Activated naive CD4-positive, alpha-beta T cell treated with Interleukin-2 at 50 U/mL for 16 hours (primary cell): Measurements from ENCODE around the gene NSUN3.
"Not testable (repeated sequence)": the region's sequence is repeated elsewhere in the genome, so short reads cannot be mapped to it uniquely, and the experiment has no call there.

ENCODE experiments used
- DNase-seq: peaks from one replicate; pipeline ENCODE4 v3.0.0-alpha.2; 2020

Gene NSUN3

DNA sequence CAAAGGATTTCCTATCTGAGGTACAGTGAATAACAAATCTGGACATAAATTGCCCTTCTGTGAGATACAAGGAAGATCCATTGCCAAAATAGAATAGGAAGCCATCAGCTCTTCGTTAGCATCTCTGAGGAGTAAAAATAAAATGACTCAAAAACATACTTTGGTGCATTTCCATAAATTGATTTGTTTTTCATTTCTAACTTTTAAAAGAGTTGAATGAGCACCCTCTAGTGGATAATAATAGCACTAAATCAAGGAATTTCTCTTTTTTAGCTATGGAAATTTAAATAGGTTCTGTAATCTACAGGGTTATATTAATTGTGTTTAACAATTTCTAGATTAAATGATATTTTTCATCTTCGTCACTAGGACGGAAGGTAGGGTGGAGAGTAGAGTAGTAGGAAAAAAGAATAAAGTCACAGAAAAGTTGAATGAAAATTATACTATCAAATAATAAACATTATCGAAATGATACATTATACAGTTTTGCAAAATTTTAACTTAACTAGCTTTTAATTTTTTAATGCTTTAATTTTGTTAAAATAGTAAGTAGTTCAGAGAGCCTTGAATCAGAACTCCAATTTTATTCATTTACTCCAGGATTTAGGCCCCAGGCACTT lies 6.4 kb downstream of the NSUN3 start:
- no peak for DNase-seq

DNA sequence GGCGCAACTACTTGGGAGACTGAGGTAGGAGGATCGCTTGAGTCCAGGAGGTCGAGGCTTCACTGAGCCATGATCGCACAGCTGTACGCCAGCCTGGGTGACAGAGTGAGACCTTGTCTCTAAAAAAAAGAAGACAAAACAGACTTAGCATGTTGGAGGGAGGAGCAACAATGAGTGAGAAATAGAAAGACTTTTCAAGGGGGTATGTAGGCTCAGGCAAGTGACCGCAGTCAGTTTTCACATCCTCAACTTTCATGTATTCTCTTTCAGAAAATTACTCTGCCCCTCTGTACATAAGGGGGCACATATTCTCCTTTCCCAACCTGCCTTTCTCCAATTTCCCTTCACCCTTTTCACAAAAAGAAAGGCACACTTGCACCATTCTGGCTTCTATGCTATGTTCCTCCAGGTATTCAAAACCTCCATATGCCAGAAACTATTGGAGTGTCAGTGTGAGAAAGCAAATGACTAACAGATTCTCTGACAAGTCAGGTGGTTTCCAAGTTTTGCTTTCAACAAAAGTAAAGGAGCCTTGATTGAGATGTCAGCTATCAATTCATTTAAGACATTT lies 7.6 kb downstream of the NSUN3 start:
- DNase-seq, result no peak

DNA sequence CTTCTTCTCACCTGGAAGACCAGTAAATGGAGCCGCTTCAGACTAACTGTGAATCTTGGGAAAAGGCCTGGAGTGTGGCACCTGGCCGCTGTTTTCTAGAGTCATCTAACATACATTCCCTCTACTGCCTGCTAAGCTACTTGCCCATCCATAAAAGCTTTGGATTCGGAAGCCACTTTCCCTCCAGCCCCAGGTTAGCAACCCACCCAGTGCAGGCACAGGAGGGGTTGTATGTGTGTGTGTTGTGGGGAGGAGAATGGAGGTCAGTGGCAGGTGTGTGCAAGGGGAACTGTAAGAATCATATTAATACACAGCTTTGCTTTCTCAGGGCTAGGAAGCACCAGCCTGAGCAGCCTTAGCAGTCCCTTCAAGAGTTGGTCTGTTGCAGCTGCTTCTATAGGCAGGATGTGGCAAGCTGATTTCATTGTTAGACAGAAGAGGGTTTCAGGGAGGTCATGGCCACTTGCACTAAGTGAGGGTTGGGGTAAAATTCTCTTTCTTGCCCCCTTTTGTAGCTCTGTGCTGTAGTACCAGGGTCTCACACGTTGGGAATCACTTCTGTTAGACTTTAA lies 8.9 kb downstream of the NSUN3 start:
- DNase-seq, result no peak

DNA sequence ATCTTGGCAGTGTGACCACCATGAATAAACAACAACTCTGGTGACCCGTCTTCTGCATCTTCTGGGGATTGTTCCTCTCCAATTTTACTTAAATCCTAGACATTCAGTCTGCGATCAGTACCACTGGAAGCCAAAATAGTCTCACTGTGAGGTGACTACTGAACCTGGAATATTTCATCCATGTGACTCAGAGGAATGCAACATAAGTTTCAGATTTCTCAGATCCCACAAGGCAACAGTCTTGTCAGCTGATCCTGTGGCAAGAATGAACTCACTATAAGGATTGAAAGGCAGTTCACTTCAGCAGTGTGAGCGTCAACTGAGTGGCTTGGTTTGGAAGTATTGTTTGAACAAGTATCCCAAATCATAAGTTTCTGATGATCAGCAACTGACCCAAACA lies 13.2 kb downstream of the NSUN3 start:
- no peak for DNase-seq

DNA sequence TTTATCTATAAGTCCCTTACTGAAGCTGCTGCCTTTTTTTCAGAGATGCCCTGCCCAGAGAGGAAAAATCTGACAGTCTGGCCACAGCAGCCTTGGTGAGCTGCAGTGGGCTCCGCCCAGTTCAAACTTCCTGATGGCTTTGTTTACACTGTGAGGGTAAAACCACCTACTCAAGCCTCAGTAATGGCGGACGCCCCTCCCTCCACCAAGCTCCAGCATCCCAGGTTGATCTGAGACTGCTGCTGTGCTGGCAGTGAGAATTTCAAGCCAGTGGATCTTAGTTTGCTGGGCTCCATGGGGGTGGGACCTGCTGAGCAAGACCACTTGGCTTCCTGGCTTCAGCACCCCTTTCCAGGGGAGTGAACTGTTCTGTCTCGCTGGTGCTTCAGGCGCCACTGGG lies 17.7 kb downstream of the NSUN3 start:
- not testable (repeated sequence) for DNase-seq

DNA sequence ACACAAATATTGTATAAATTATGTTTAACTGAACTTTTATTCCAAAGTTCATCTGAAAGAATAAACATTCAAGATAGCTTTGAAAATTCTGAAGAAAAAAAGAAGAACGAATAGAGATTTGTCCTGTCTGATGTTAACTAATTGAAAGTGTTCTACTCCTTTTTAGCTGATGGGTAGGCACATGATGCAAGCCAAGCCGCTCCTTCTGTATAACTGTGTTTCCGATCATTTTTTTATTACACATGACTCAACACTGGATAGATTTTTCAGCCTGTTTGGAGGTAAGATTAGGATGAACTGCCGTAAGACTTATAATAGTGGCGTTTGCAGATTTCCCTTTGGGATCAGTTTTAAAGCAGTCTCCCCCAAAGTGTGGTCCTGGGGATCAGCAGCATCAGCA lies 19.0 kb downstream of the NSUN3 start:
- no peak for DNase-seq

DNA sequence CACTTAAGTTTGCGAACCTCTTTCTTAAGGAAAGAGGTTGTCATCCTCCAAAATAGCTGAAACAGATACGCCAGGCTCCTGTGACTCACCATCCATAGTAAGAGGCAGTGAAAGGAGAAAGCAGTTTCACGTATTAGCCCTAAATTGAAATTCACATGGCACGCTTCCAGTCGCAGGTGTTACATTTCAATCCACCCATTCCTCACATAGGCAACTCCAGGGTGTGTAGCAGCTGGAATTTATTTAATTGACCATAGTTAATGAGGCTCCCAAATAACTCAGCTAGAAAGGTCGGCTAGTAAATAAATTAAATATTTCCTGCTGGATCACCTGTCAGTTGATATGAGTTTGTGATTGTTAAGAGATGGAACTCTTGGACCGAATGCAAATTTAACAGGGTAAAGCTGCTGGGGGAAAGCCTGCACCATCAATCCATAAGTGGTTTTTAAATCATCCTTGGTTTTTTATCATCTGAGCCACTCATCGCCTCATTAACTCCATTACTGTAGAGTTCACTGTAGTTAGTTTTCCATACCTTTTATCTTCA lies 19.6 kb downstream of the NSUN3 start:
- DNase-seq, result no peak

DNA sequence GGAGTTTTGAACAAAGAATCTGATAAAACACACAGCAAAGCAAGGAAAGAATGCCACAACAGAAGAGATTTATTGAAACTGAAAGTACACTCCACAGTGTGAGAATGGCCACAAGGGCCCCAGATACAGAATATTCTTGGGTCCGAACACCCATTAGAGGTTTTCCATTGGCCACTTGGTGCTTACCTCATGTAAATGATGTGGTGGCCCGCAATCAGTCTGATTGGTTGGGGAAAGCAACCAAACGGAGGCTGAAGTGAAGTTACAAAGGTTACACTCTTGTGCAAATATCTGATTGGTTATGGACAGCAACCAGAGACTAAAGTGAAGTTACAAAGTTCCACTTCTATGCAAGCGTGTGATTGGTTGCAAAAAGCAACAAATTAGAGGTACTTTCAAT lies 20.4 kb downstream of the NSUN3 start:
- no peak for DNase-seq

DNA sequence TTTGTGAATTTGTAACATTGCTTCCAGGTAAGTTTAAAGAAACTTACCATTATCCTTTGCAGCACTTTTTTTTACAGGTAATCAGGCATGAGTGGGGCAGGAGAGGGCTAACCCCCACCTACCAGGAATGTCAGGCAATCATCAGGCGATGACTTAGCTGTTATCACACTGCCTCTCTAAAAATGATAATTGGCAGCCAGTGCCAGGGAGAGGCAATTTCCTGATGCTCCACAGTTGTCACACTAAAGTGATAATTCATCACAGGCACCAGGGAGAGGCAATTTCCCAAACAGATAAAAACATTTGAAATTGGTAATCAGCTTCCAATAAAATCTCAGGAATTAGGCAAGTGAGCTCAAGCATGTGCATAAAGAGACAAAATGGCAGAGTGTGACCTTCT lies 26.3 kb downstream of the NSUN3 start:
- DNase-seq, result no peak

DNA sequence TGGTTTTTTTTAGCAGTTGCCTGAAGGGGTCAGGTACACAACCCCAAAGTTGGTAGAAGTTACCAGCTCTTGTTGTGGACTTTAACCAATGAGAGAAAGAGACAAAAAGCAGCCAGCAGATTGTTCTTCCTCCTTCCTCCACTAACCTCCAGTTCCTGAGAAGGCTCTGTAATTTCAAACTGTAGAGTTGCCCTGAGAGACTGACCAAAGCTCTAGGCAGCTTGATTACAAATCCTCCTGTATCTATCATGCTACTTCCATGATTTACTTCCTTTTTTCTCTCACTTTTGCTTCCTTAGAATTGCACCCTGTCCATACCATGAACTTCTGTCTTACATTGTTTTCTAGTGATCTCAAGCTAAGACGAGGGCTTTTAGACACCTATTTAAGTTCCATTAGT lies 29.2 kb downstream of the NSUN3 start:
- no peak for DNase-seq

DNA sequence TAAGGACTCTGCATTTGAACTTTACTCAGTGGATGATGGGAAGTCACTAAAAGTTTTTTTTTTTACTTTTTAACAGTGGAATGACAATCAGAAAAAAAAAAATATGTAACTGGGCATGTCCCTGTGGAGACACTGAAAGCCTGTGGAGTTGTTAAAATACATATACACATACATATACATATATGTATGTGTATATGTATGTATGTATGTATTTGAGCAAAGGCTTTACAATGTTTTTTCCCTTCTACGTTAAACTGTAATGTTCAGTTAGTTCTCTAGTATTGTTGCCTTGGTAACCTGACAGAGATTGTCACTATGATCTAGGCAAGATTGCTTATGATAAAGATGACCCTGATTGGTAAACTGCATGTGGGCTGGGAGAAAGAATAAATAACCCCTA lies 30.3 kb downstream of the NSUN3 start:
- no peak for DNase-seq

DNA sequence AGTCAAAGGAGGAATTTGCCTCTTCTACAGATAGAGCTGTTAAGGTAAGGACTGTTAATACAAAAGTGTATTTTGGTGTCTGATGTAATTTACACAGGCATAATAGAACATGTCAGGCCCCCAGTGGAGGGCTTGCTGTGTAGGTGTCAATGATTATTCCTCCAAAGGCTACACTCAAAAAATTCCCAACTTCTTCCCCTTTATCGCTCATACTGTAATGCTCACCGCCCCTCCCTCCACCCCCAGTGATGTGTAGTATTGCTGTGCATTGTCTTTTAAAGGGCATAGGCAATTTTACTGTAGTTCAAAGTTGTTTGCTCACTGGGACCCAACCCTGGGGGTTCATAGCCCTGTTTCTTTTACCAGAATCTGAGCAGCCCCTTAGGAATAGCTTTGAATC lies 32.2 kb downstream of the NSUN3 start:
- no peak for DNase-seq

DNA sequence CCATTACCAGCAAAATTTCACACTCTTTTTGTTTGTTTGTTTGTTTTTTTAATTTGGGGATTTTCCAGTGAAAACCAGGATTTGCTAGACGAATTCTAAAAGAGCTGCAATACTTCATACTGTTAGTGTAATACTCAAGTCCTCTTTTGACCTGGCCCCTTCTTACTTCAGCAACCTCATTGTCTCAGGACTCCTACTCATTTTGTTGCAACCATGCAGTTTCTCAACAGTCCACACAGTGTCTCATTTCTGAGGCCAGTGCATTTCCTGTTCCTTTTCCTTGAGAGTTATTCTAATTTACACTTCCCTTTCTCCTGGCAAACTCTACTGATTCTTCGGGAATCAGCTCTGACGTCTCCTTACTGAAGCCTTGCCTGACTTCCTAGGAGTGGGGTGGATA lies 35.6 kb downstream of the NSUN3 start:
- DNase-seq, result no peak

DNA sequence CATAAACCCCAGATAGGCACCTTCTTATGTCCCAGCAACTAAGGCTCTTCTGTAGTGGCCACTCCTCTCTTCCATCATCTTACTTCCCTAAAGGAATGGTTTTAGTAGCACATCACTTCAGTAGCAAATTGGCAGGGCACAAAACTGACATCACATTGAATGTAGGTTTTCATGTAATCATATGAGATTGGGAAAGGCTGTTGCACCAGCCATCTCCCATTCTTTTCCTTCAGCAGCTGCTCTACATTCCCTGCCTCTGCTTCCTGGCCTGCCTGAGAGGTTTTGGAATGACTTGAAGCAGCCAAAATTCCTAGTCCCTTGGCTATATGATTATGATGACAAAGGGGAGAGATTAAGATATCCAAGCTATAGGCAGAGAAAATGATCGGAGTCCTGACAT lies 36.5 kb downstream of the NSUN3 start:
- no peak for DNase-seq

DNA sequence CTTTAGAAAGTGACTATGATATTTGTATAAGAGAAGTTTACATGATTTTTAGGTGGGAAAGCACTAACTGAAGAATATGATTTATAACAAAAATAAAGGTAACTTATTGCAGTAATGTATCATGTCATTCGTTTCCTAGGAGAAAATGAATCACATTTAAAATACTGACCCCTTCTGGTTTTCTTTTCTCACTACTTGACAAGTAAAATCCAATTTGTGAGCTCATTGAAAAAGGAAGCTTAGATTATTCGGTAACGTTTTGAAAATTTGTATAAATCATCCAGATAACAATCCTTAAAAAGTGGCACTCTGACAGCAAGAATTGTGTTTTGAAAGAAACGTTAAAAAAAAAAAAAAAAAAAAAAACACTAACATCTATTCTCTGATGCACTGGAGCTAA lies 39.0 kb downstream of the NSUN3 start:
- DNase-seq, result no peak

DNA sequence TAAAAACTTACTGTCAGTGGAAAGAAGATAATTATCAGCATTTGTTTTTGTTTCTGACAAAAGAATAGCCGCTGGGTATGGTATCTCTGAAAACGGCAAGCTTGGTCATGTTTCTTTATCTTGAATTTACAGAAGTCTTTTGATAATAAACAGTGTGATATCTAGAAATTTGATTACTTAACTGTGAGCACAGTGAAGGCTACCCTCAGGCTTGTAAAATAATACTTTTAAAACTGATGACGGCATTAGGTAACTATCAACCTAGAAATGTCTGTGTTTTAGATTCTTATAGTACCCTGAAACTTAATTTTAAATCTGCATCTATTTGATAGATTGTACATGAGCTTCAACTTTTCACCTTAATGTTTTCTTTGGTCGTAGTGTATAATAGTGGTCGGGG lies 43.4 kb downstream of the NSUN3 start:
- no peak for DNase-seq

DNA sequence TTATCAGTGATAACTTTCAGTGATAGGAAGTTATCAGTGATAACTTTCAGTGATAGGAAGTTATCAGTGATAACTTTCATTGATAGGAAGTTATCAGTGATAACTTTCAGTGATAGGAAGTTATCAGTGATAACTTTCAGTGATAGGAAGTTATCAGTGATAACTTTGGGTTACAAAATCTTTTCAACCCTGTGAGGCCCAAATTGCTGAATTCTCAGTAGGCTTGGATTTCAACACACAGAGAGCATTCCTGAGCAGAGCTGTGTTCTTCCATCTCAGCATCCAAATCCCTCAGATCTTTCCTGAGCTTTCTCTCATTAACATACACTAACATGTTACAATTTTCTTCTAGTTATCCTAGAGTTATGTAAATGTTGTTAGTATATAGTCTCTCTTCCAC lies 47.4 kb downstream of the NSUN3 start:
- not testable (repeated sequence) for DNase-seq

DNA sequence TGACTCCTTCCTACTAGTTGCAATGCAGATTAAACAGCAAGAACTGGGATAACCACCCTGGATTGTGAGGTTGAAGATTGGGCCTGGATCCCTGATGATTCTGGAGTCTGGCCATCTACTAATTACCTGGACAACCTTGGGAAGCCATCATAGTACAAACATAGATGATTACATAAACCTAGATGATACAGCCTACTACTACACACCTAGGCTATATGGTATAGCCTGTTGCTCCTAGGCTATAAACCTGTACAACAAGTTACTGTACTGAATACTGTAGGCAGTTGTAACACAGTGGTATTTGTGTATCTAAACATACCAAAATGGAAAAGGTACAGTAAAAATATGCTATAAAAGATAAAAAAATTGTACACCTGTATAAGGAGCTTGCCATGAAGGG lies 48.0 kb downstream of the NSUN3 start:
- no peak for DNase-seq

DNA sequence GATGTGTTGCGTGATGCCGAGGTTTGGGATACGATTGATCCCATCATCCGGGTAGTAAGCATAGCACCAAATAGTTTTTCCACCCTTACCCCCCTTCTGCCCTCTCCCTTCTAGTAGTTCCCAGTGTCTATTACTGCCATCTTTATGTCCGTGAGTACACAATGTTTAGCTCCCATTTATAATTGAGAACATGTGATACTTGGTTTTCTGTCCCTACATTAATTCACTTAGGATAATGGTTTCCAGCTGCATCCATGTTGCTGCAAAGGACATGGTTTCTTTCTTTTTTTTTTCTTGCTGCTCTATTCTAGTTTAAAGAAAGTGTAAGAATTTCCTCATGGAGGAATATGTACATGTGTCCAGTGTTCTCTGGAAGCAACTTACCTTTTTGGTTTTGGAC lies 51.8 kb downstream of the NSUN3 start:
- DNase-seq, result no peak

DNA sequence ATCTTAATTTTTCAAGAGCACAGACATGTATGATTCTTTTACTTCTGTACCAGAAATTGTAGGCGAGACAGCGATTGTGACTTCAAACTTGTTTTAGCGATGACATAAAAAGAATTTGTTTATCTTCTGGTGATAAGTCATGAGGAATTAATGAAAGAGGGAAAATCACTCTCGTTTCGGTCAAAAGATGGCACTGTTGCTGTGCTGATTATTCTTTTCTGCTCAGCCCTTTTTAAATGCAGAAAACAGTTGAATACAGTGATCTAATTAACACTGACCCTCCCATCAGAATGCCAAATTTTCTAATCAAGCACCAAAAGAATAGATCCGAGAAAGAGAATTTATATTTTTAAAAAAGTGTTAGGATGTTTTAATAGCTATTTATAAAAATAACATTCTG lies 52.6 kb downstream of the NSUN3 start:
- DNase-seq, result no peak

DNA sequence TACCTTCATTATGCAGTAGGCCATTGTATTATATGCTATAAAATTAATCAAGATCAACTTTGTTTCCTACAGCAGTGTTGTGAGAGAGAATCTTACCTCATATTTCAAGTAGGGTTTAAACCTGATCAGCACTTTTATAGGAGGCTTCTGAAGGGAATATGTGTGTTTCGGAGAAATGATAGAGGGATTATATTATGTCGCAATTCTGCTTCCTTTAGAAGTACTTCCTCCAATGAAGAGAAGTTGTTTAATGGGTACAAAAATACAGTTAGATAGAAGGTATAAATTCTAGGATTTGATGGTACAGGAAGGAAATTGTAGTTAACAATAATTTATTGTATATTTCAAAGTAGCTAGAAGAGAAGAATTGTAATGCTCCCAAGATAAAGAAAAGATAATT lies 54.9 kb downstream of the NSUN3 start:
- DNase-seq, result no peak

DNA sequence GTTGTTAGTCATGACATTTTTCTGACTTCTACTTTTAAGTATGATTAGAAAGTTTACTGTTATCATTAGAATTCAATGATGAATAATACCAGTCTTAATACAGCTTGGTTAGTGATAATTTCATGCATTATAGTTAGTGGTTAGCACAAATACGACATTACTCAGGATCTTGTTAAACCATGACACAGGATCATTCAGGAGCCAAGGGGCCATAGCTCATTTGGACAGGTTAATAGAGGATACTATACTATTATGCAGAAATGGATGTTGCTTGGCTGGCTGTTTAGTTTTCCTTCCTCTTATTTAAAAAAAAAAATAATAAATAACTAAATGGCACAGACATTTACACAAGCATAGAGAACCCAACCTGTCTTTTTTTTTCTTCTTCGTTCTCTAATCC lies 55.5 kb downstream of the NSUN3 start:
- DNase-seq, result no peak

DNA sequence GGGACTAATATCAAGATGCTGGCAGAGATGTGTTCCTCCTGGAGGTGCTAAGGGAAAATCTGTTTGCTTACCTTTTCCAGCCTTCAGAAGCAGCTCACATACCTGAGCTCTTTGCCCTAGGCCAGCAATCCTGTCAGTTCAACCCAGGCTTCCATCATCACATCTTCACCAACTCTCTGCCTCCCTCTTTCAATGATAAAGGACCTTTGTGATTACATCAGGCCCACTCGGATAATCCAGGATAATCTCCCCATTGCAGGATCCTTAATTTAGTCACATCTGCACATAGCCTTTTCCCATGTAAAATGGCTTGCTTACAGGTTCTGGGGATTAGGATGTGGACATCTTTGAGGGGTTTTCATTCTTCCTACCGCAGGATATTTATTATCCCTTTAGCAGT lies 58.3 kb downstream of the NSUN3 start:
- no peak for DNase-seq

DNA sequence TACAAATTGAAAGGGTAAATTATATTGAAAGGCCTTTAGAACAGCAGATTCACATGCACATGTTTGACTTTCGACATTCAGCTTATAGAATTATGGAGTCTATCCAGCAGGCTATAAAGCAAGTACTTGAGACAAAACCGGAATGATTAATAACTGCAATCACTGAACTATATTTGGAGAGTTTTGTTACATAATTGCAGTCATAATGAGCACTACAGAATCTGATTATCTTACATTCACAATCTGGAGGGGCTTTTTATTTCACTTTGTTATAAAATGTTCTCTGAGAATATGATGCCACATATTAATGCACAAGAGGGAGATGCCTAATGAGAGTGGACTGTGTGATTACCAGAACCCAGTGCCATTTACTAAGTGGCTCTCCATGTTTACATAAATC lies 64.3 kb downstream of the NSUN3 start:
- no peak for DNase-seq

DNA sequence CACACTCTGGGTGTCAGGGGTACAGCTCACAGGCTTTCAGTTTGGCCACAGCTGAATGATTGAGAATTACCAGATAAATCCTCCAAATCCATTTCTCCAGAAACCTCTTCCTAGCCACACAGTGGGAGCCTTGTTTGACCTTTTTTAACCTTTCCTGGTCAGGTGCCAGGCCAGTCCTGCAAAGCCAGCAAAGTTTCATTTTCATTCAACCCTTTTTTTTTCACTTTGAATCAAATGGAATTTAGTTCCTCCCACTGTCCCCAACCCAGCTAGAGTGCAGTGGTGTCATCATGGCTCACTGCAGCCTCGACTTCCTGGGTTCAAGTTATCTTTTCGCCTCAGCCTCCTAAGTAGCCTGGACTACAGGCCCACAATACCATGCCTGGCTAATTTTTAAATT lies 67.8 kb downstream of the NSUN3 start:
- no peak for DNase-seq
